ENCODE data around the gene RHEB.

- TF ChIP-seq CTCF (IDR thresholded peaks at IDR 0.05; ENCODE audit: low read depth, low read length) (no peak), EZH2phosphoT487 (IDR thresholded peaks at IDR 0.05; ENCODE audit: low read depth) (no peak)
These were observed 72.4 kb downstream of the RHEB start for GRCh38 chr7:151447312-151447711.
